ENCODE results near the gene POLR3H.
"Not testable (repeated sequence)": the region's sequence is repeated elsewhere in the genome, so short reads cannot be mapped to it uniquely, and the experiment has no call there.

The POLR3H gene

GRCh38 chr22:41543854-41544670, at the start of gene POLR3H:
TSS of gene POLR3H (minus strand) at chr22:41544470. CDS start at chr22:41544101, 369 bp downstream.
- peak; percentile 93 to 95 for DNase-seq (ENCODE audit: low read depth in 1 of 2, low spot score in 1 of 2)

- DNase-seq (ENCODE audit: low read depth in 1 of 2, low spot score in 1 of 2), result not testable (repeated sequence)
Measured at GRCh38 chr22:41593336-41593960, 49.2 kb upstream of the POLR3H start.

GRCh38 chr22:41589391-41590241, 45.3 kb upstream of the POLR3H start, which contains the start of gene PMM1:
TSS of gene PMM1 (minus strand) at chr22:41589840. CDS start at chr22:41589805, 35 bp downstream.
- DNase-seq (ENCODE audit: low read depth in 1 of 2, low spot score in 1 of 2), result peak; percentile 100

GRCh38 chr22:41587347-41587723, 43.1 kb upstream of the POLR3H start:
- no peak for DNase-seq (ENCODE audit: low read depth in 1 of 2, low spot score in 1 of 2)

GRCh38 chr22:41585898-41586297, 41.6 kb upstream of the POLR3H start:
- DNase-seq (ENCODE audit: low read depth in 1 of 2, low spot score in 1 of 2), result no peak

- DNase-seq (ENCODE audit: low read depth in 1 of 2, low spot score in 1 of 2), result no peak
Measured at GRCh38 chr22:41584881-41585280, 40.6 kb upstream of the POLR3H start.

GRCh38 chr22:41582694-41583093, 38.4 kb upstream of the POLR3H start:
- no peak for DNase-seq (ENCODE audit: low read depth in 1 of 2, low spot score in 1 of 2)

GRCh38 chr22:41579997-41580355, 35.7 kb upstream of the POLR3H start:
- DNase-seq (ENCODE audit: low read depth in 1 of 2, low spot score in 1 of 2), result no peak

- DNase-seq (ENCODE audit: low read depth in 1 of 2, low spot score in 1 of 2), result no peak
Measured at GRCh38 chr22:41579297-41579996, 35.2 kb upstream of the POLR3H start.

- DNase-seq (ENCODE audit: low read depth in 1 of 2, low spot score in 1 of 2), result no peak
Measured at GRCh38 chr22:41578818-41579217, 34.5 kb upstream of the POLR3H start.

GRCh38 chr22:41578114-41578513, 33.8 kb upstream of the POLR3H start:
- no peak for DNase-seq (ENCODE audit: low read depth in 1 of 2, low spot score in 1 of 2)

GRCh38 chr22:41576877-41577276, 32.6 kb upstream of the POLR3H start:
- no peak for DNase-seq (ENCODE audit: low read depth in 1 of 2, low spot score in 1 of 2)

- no peak for DNase-seq (ENCODE audit: low read depth in 1 of 2, low spot score in 1 of 2)
Measured at GRCh38 chr22:41575533-41575932, 31.3 kb upstream of the POLR3H start.

GRCh38 chr22:41574847-41575381, 30.6 kb upstream of the POLR3H start:
- DNase-seq (ENCODE audit: low read depth in 1 of 2, low spot score in 1 of 2), result no peak

GRCh38 chr22:41573677-41574076, 29.4 kb upstream of the POLR3H start:
- DNase-seq (ENCODE audit: low read depth in 1 of 2, low spot score in 1 of 2), result no peak

- DNase-seq (ENCODE audit: low read depth in 1 of 2, low spot score in 1 of 2), result not testable (repeated sequence)
Measured at GRCh38 chr22:41572305-41572704, 28.0 kb upstream of the POLR3H start.

GRCh38 chr22:41571786-41572185, 27.5 kb upstream of the POLR3H start:
- DNase-seq (ENCODE audit: low read depth in 1 of 2, low spot score in 1 of 2), result no peak

GRCh38 chr22:41570221-41570620, 26.0 kb upstream of the POLR3H start:
- DNase-seq (ENCODE audit: low read depth in 1 of 2, low spot score in 1 of 2), result no peak

- DNase-seq (ENCODE audit: low read depth in 1 of 2, low spot score in 1 of 2), result no peak
Measured at GRCh38 chr22:41568811-41569210, 24.5 kb upstream of the POLR3H start.

- no peak for DNase-seq (ENCODE audit: low read depth in 1 of 2, low spot score in 1 of 2)
Measured at GRCh38 chr22:41567512-41567768, 23.2 kb upstream of the POLR3H start.

- DNase-seq (ENCODE audit: low read depth in 1 of 2, low spot score in 1 of 2), result no peak
Measured at GRCh38 chr22:41565403-41566054, 21.3 kb upstream of the POLR3H start.
